Measurements from ENCODE around the gene SMARCAL1. TPM values are rescaled to one million over a fixed set of nuclear protein-coding genes. Genes with fewer than 3 reads are reported as not detected.

The SMARCAL1 gene
- total and polyA plus RNA-seq, 2 donors (not counting 1 experiment from before 2014, with no cell fraction given), result 20.2 to 46.7 TPM

GRCh38 chr2:216469661-216470060 lies 57.4 kb downstream of the SMARCAL1 start:
- ATAC-seq (ENCODE audit: low read depth), result no peak
- Histone ChIP-seq H3K27me3 (replicated peaks in 1 of 4; ENCODE audit: control extremely low read depth in 1 of 4, control insufficient read depth in 3 of 4, insufficient read depth in 4 of 4, low read length in 3 of 4) (no peaks in the 10 kb centered on the region), H3K9ac (ENCODE audit: low read length) (no peak overlapping the region), H3K36me3 (replicated peaks in 1 of 2; ENCODE audit: control extremely low read depth in 1 of 2, control insufficient read depth in 1 of 2, extremely low read depth in 1 of 2, insufficient read depth in 2 of 2, low read length in 1 of 2) (peaks cover 4 to 19% of the 10 kb centered on the region in 2 experiments), H3K4me1 (ENCODE audit: control insufficient read depth in 2 of 2, insufficient read depth in 2 of 2, low read length in 2 of 2) (no peaks in the 10 kb centered on the region), H3K9me3 (ENCODE audit: control extremely low read depth in 1 of 3, control insufficient read depth in 2 of 3, insufficient read depth in 1 of 3, low read length in 2 of 3) (no peaks in the 10 kb centered on the region), H3K4me2 (replicated peaks; ENCODE audit: low read depth, low read length, poor library complexity, severe bottlenecking) (no peak overlapping the region), H3K4me3 (ENCODE audit: control extremely low read depth in 1 of 5, extremely low read depth in 1 of 5, insufficient read depth in 1 of 5, low read depth in 2 of 5, low read length in 4 of 5) (no peak overlapping the region), H2AFZ (ENCODE audit: insufficient read depth, low read depth, low read length, poor library complexity, severe bottlenecking) (no peak overlapping the region), H4K20me1 (ENCODE audit: control insufficient read depth, insufficient read depth, low read length, poor library complexity, severe bottlenecking) (no peaks in the 10 kb centered on the region), H3K79me2 (ENCODE audit: control insufficient read depth, insufficient read depth, low read length) (no peaks in the 10 kb centered on the region), H3K27ac (ENCODE audit: low read length in 2 of 2) (no peak overlapping the region)
- Mint-ChIP-seq H3K27me3 (no peaks in the 10 kb centered on the region), H3K4me1 (peaks cover under 1% of the 10 kb centered on the region), H3K9me3 (ENCODE audit: insufficient read depth) (no peaks in the 10 kb centered on the region), H3K27ac (no peak overlapping the region), H3K4me3 (no peak overlapping the region)
- intact Hi-C loops (cut with micrococcal nuclease), result no loop called here
- TF ChIP-seq EZH2 (IDR thresholded peaks at IDR 0.05; ENCODE audit: borderline replicate concordance, insufficient read depth, low read depth, low read length, poor library complexity, severe bottlenecking), result no peak
- CTCF ChIA-PET, result no interaction called here
- POLR2A ChIA-PET, result interaction anchor here (0.7 to 0.9 kb wide), 2 partner anchors 41 to 1760 kb away, joined by 4 to 7 read pairs; no protein-coding TSS in a partner anchor
- DNase-seq, result no peak

DNA sequence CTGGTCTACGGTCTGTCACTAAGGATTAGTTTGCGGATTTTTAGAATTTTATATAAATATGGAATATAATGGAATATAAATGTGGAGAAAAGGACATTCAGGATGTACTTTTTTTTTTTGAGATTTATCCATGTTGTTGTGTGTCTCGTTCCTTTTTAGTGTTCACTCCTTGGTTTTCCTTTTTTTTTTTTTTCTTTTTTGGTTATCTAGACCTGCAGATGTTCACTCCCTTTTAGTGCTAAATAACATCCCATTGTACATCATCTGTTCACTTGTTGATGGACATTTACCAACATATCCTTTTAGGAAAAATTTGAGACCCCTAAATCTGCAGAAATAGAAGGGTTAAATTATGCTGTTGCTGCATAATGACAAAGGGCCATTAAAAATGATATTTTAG lies 60.9 kb downstream of the SMARCAL1 start:
- no peak overlapping the region for H3K27ac Mint-ChIP-seq
- ChIA-PET CTCF (no interaction called here), POLR2A (interaction anchor here (0.6 kb wide), 1 partner anchor 364 kb away, joined by 3 read pairs; the partner anchor contains the start of gene XRCC5)
- H3K9ac ChIP-seq (ENCODE audit: low read length), result no peak overlapping the region
- intact Hi-C loops (cut with micrococcal nuclease), result no loop called here
- H3K4me3 Mint-ChIP-seq, result no peak overlapping the region
- peaks cover 1 to 20% of the 10 kb centered on the region in 2 experiments for H3K36me3 ChIP-seq (replicated peaks in 1 of 2; ENCODE audit: control extremely low read depth in 1 of 2, control insufficient read depth in 1 of 2, extremely low read depth in 1 of 2, insufficient read depth in 2 of 2, low read length in 1 of 2)
- no peak overlapping the region for H2AFZ ChIP-seq (ENCODE audit: insufficient read depth, low read depth, low read length, poor library complexity, severe bottlenecking)
- no peaks in the 10 kb centered on the region for H3K27me3 ChIP-seq (replicated peaks in 1 of 4; ENCODE audit: control extremely low read depth in 1 of 4, control insufficient read depth in 3 of 4, insufficient read depth in 4 of 4, low read length in 3 of 4)
- no peaks in the 10 kb centered on the region for H4K20me1 ChIP-seq (ENCODE audit: control insufficient read depth, insufficient read depth, low read length, poor library complexity, severe bottlenecking)
- no peaks in the 10 kb centered on the region for H3K9me3 Mint-ChIP-seq (ENCODE audit: insufficient read depth)
- H3K9me3 ChIP-seq (ENCODE audit: control extremely low read depth in 1 of 3, control insufficient read depth in 2 of 3, insufficient read depth in 1 of 3, low read length in 2 of 3), result no peaks in the 10 kb centered on the region
- peaks cover 13% of the 10 kb centered on the region for H3K4me1 Mint-ChIP-seq
- DNase-seq, result no peak
- no peak overlapping the region for H3K27ac ChIP-seq (ENCODE audit: low read length in 2 of 2)
- peaks cover 10 to 11% of the 10 kb centered on the region in 2 donors for H3K4me1 ChIP-seq (ENCODE audit: control insufficient read depth in 2 of 2, insufficient read depth in 2 of 2, low read length in 2 of 2)
- no peak overlapping the region for H3K4me2 ChIP-seq (replicated peaks; ENCODE audit: low read depth, low read length, poor library complexity, severe bottlenecking)
- no peak overlapping the region for H3K4me3 ChIP-seq (ENCODE audit: control extremely low read depth in 1 of 5, extremely low read depth in 1 of 5, insufficient read depth in 1 of 5, low read depth in 2 of 5, low read length in 4 of 5)
- H3K79me2 ChIP-seq (ENCODE audit: control insufficient read depth, insufficient read depth, low read length), result no peaks in the 10 kb centered on the region
- TF ChIP-seq EZH2 (IDR thresholded peaks at IDR 0.05; ENCODE audit: borderline replicate concordance, insufficient read depth, low read depth, low read length, poor library complexity, severe bottlenecking) (no peak), CTCF (IDR thresholded peaks at IDR 0.05) (no peak)
- no peaks in the 10 kb centered on the region for H3K27me3 Mint-ChIP-seq
- no peak for ATAC-seq (ENCODE audit: low read depth)
- no CpG with 5 or more reads among the region's 3 CpGs for WGBS (ENCODE audit: insufficient coverage)

All from B cell (primary cell).